H1 (cell line): Measurements from ENCODE around the gene CHST9. TPM values are rescaled to one million over a fixed set of nuclear protein-coding genes. Genes with fewer than 3 reads are reported as not detected.

Experiments used
- CTCF ChIA-PET: fragments of 300-600 bp; sonication (Branson Sonifier 250); formaldehyde crosslinking; loops from one replicate; lab custom pipeline; 2021; ENCODE audit not compliant: partially characterized antibody; lab: Charles Lee
- POLR2A ChIA-PET: fragments of 300-600 bp; sonication (Branson Sonifier 250); formaldehyde crosslinking; loops from one replicate; lab custom pipeline; 2021; ENCODE audit warnings: inconsistent platforms; ENCODE audit not compliant: partially characterized antibody; lab: Charles Lee
- DNase-seq, 2 experiments: peaks; one replicate each; pipeline versions ENCODE4 v3.0.0 to v3.0.0-alpha.2; 2010 to 2022; ENCODE audit warnings: low spot score in 2 of 2, low read depth in 1 of 2, mixed read lengths in 1 of 2
- FAIRE-seq: peaks from 2 replicates; lab custom pipeline; 2011; peaks lifted over from hg19 to GRCh38; lab: Jason Lieb, UNC
- H2AFZ ChIP-seq: 2 replicates; pipeline ENCODE4 v1.8.1; 2012; ENCODE audit warnings: low read length, inconsistent platforms
- H2AK5ac ChIP-seq: 2 replicates; pipeline ENCODE4 v1.6.1; 2013; ENCODE audit warnings: low read depth, low read length
- H2BK120ac ChIP-seq: replicated peaks from 2 replicates; pipeline ENCODE3; 2013; ENCODE audit warnings: low read depth, low read length, inconsistent platforms
- H2BK12ac ChIP-seq: 2 replicates; pipeline ENCODE4 v1.6.1; 2013; ENCODE audit warnings: low read depth, low read length
- H2BK15ac ChIP-seq: 2 replicates; pipeline ENCODE4 v1.6.1; 2013; ENCODE audit warnings: low read length
- H2BK20ac ChIP-seq: 2 replicates; pipeline ENCODE4 v1.6.1; 2013; ENCODE audit warnings: low read length
- H2BK5ac ChIP-seq: 2 replicates; pipeline ENCODE4 v1.6.1; 2013; ENCODE audit warnings: low read depth, low read length
- H3K14ac ChIP-seq: 2 replicates; pipeline ENCODE4 v1.6.1; 2013; ENCODE audit warnings: inconsistent platforms; ENCODE audit not compliant: insufficient read length
- H3K18ac ChIP-seq: 2 replicates; pipeline ENCODE4 v1.6.1; 2013; ENCODE audit warnings: low read length; ENCODE audit errors: extremely low read depth
- H3K23ac ChIP-seq: 2 replicates; pipeline ENCODE4 v1.6.1; 2013; ENCODE audit warnings: inconsistent platforms; ENCODE audit not compliant: insufficient read length
- H3K23me2 ChIP-seq: 2 replicates; pipeline ENCODE4 v1.6.1; 2013; ENCODE audit warnings: low read depth, low read length
- H3K27ac ChIP-seq: 2 replicates; pipeline ENCODE4 v1.6.1; 2011; ENCODE audit warnings: low read depth, low read length, inconsistent platforms
- H3K27me3 ChIP-seq, 4 experiments: replicated peaks in 1 of 4; 1 replicate in 1 of 4; 2 replicates in 3 of 4; pipeline versions ENCODE4 v1.6.1 to v1.8.1; 2011 to 2013; ENCODE audit warnings: low read length in 3 of 4, mild to moderate bottlenecking in 3 of 4, inconsistent platforms in 2 of 4, mixed read lengths in 2 of 4, moderate library complexity in 1 of 4; ENCODE audit not compliant: control insufficient read depth in 3 of 4, insufficient read depth in 3 of 4; ENCODE audit errors: extremely low read depth in 1 of 4
- H3K36me3 ChIP-seq, 4 experiments: 2 replicates each; pipeline versions ENCODE4 v1.6.1 to v1.8.1; 2011 to 2013; ENCODE audit warnings: mild to moderate bottlenecking in 4 of 4, low read length in 3 of 4, moderate library complexity in 2 of 4, control low read depth in 1 of 4, inconsistent platforms in 1 of 4; ENCODE audit not compliant: insufficient read depth in 4 of 4, control insufficient read depth in 2 of 4
- H3K4ac ChIP-seq: replicated peaks from 2 replicates; pipeline ENCODE3; 2013; ENCODE audit warnings: low read length, low read depth, mixed read lengths, inconsistent platforms; ENCODE audit not compliant: insufficient read length
- H3K4me1 ChIP-seq, 4 experiments: replicated peaks in 1 of 4; 1 replicate in 1 of 4; 2 replicates in 3 of 4; pipeline versions ENCODE4 v1.6.1 to v1.8.1; 2011 to 2013; ENCODE audit warnings: low read length in 3 of 4, inconsistent platforms in 2 of 4, mixed read lengths in 1 of 4; ENCODE audit not compliant: insufficient read depth in 4 of 4, control insufficient read depth in 3 of 4
- H3K4me2 ChIP-seq, 2 experiments: 2 replicates each; pipeline versions ENCODE4 v1.6.1 to v1.8.1; 2011 to 2013; ENCODE audit warnings: low read depth in 2 of 2, low read length in 2 of 2, control low read depth in 1 of 2, inconsistent platforms in 1 of 2, mild to moderate bottlenecking in 1 of 2; ENCODE audit not compliant: insufficient read depth in 1 of 2
- H3K4me3 ChIP-seq, 4 experiments: fragments of 200-600, 300-600 bp in 1 of 4; sonication (generic), shearing (Covaris generic), sonication (Bioruptor Twin) in 1 of 4; 2 replicates each; pipeline versions ENCODE4 v1.5.1 to v1.8.1; 2011 to 2016; ENCODE audit warnings: low read length in 4 of 4, low read depth in 3 of 4, control low read depth in 2 of 4, inconsistent platforms in 2 of 4, mild to moderate bottlenecking in 2 of 4, mixed read lengths in 1 of 4, moderate library complexity in 1 of 4; ENCODE audit not compliant: insufficient read depth in 2 of 4; ENCODE audit errors: extremely low read depth in 1 of 4
- H3K56ac ChIP-seq: replicated peaks from 2 replicates; pipeline ENCODE3; 2013; ENCODE audit warnings: low read depth, mild to moderate bottlenecking, mixed read lengths, low read length, inconsistent platforms; ENCODE audit not compliant: insufficient read length
- H3K79me1 ChIP-seq: 2 replicates; pipeline ENCODE4 v1.6.1; 2013; ENCODE audit warnings: low read depth, low read length, control low read depth
- H3K79me2 ChIP-seq, 2 experiments: 2 replicates each; pipeline versions ENCODE4 v1.6.1 to v1.8.1; 2012 to 2013; ENCODE audit warnings: low read length in 2 of 2, mild to moderate bottlenecking in 2 of 2, inconsistent platforms in 1 of 2; ENCODE audit not compliant: insufficient read depth in 2 of 2, control insufficient read depth in 1 of 2
- H3K9ac ChIP-seq, 4 experiments: replicated peaks in 1 of 4; 1 replicate in 1 of 4; 2 replicates in 3 of 4; pipeline versions ENCODE4 v1.6.1 to v1.8.1; 2011 to 2013; ENCODE audit warnings: low read depth in 3 of 4, low read length in 3 of 4, control low read depth in 2 of 4, mild to moderate bottlenecking in 2 of 4, moderate library complexity in 2 of 4, inconsistent platforms in 1 of 4; ENCODE audit errors: extremely low read depth in 1 of 4
- H3K9me3 ChIP-seq, 2 experiments: 2 replicates each; pipeline versions ENCODE4 v1.6.1 to v1.8.1; 2012 to 2013; ENCODE audit warnings: mild to moderate bottlenecking in 2 of 2, moderate library complexity in 2 of 2, control low read depth in 1 of 2, inconsistent platforms in 1 of 2, low read depth in 1 of 2, low read length in 1 of 2, mixed read lengths in 1 of 2; ENCODE audit not compliant: insufficient read depth in 2 of 2
- H4K20me1 ChIP-seq, 2 experiments: replicated peaks in 1 of 2; 2 replicates each; pipeline versions ENCODE3 to v1.8.1; 2011 to 2013; ENCODE audit warnings: inconsistent platforms in 2 of 2, low read length in 2 of 2, mild to moderate bottlenecking in 1 of 2; ENCODE audit not compliant: insufficient read depth in 2 of 2, control insufficient read depth in 1 of 2
- H4K5ac ChIP-seq: 2 replicates; pipeline ENCODE4 v1.6.1; 2013; ENCODE audit warnings: low read length, low read depth, mixed read lengths, inconsistent platforms; ENCODE audit not compliant: insufficient read length
- H4K8ac ChIP-seq: 2 replicates; pipeline ENCODE4 v1.8.0; 2013; ENCODE audit warnings: mild to moderate bottlenecking, moderate library complexity, low read length, inconsistent platforms; ENCODE audit not compliant: insufficient read depth; ENCODE audit errors: extremely low read depth
- H4K91ac ChIP-seq: replicated peaks from 2 replicates; pipeline ENCODE3; 2013; ENCODE audit warnings: low read length, mixed read lengths, inconsistent platforms; ENCODE audit not compliant: insufficient read length
- RBBP5 ChIP-seq: IDR thresholded peaks from 2 replicates; pipeline ENCODE4 v1.7.1; 2012; ENCODE audit warnings: low read depth, mild to moderate bottlenecking, inconsistent platforms, low read length, moderate library complexity, borderline replicate concordance
- WGBS, 2 experiments: shearing (Covaris generic) in 1 of 2; methylation state at CpG; one replicate each; pipeline versions ENCODE4 v1.1.6 to v1.1.7; 2013 to 2015; ENCODE audit warnings: low lambda C conversion rate in 2 of 2, mixed read lengths in 2 of 2, inconsistent platforms in 1 of 2, low coverage in 1 of 2, missing lambda C conversion rate in 1 of 2; ENCODE audit not compliant: insufficient replicate concordance in 2 of 2, insufficient coverage in 1 of 2, insufficient read length in 1 of 2; ENCODE audit errors: extremely low coverage in 1 of 2, missing lambda C conversion rate in 1 of 2; 5-methylcytosine and 5-hydroxymethylcytosine counted together
- polyA plus RNA-seq, 7 experiments: library from polyadenylated mRNA; depleted of rRNA in 3 of 7; stranded (reverse) in 5 of 7; unstranded in 2 of 7; fragments of >200 nt in 5 of 7; fragments of 200-250 nt in 2 of 7; gene quantifications; 1 replicate in 5 of 7; 2 replicates in 1 of 7; 4 replicates in 1 of 7; pipeline versions ENCODE4 v1.2.1 to v1.2.3, GENCODE V29; 2011 to 2013; ENCODE audit warnings: missing spikeins in 2 of 7, mixed read lengths in 2 of 7
- total RNA-seq: library from RNA; stranded (reverse); fragmentation: NEBNext Ultra II Directional; extraction: Animal tissue kit (Norgen Biotek cat#: 25700); gene quantifications from 2 replicates; pipeline ENCODE4 v1.2.1, GENCODE V29; 2021
- TF ChIP-seq, protein P1 (sequence below), 3 experiments: IDR thresholded peaks; 1 replicate in 2 of 3; 2 replicates in 1 of 3; pipeline versions ENCODE4 v1.5.1 to v1.6.1; 2011; ENCODE audit warnings: low read length in 3 of 3, mild to moderate bottlenecking in 3 of 3, inconsistent platforms in 2 of 3, low read depth in 1 of 3, moderate library complexity in 1 of 3; ENCODE audit not compliant: insufficient read depth in 1 of 3; ENCODE audit errors: control extremely low read depth in 1 of 3

Gene CHST9
- total and polyA plus RNA-seq, 2 of the 8 experiments (the other 6 are each of a cell fraction or from before 2014, with no cell fraction given) = 3.2 to 24.3 TPM

DNA sequence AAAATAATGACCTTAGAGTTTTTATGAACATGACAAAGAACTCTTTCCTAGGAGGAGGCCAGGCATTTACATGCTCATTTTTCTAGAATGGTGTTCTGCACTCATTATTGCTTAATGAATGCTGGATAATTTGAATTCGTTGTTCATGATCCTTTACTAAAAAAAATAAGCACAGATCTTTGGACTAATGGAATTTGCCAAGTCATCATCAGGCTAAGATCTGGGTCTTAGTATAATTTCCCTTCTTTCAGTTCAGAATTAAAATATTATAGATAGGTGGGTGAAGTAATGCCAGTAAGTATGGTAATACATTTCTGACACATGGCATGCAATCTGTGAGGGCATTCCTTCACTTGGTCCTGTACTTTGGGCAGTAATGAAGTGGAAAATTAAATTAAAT, 175.8 kb downstream of the CHST9 start:
- H3K9me3 ChIP-seq = no peaks in the 10 kb centered on the region
- H3K23ac ChIP-seq = no peak overlapping the region
- DNase-seq = no peak
- H4K91ac ChIP-seq = no peak overlapping the region
- no peaks in the 10 kb centered on the region for H4K20me1 ChIP-seq
- no peak overlapping the region for H4K8ac ChIP-seq
- POLR2A ChIA-PET = no interaction called here
- no peak overlapping the region for H2BK20ac ChIP-seq
- no peaks in the 10 kb centered on the region for H3K23me2 ChIP-seq
- no peak overlapping the region for H2BK120ac ChIP-seq
- no peaks in the 10 kb centered on the region for H3K27me3 ChIP-seq
- H3K14ac ChIP-seq = no peak overlapping the region
- H3K4me2 ChIP-seq = no peak overlapping the region
- H3K9ac ChIP-seq = no peak overlapping the region
- H3K4me1 ChIP-seq = no peaks in the 10 kb centered on the region
- no peak overlapping the region for H2BK5ac ChIP-seq
- no peak overlapping the region for H2AK5ac ChIP-seq
- H3K79me2 ChIP-seq = no peaks in the 10 kb centered on the region
- H4K5ac ChIP-seq = no peak overlapping the region
- no peak overlapping the region for H3K56ac ChIP-seq
- WGBS, 2 experiments = 83% methylated on average over 1 of the region's 1 CpG; no CpG with 5 or more reads in 1 of the 2 experiments
- no peak overlapping the region for H2BK15ac ChIP-seq
- H2AFZ ChIP-seq = no peak overlapping the region
- no peak for TF ChIP-seq RBBP5
- TF ChIP-seq, protein P1, sequence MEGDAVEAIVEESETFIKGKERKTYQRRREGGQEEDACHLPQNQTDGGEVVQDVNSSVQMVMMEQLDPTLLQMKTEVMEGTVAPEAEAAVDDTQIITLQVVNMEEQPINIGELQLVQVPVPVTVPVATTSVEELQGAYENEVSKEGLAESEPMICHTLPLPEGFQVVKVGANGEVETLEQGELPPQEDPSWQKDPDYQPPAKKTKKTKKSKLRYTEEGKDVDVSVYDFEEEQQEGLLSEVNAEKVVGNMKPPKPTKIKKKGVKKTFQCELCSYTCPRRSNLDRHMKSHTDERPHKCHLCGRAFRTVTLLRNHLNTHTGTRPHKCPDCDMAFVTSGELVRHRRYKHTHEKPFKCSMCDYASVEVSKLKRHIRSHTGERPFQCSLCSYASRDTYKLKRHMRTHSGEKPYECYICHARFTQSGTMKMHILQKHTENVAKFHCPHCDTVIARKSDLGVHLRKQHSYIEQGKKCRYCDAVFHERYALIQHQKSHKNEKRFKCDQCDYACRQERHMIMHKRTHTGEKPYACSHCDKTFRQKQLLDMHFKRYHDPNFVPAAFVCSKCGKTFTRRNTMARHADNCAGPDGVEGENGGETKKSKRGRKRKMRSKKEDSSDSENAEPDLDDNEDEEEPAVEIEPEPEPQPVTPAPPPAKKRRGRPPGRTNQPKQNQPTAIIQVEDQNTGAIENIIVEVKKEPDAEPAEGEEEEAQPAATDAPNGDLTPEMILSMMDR (IDR thresholded peaks at IDR 0.05; ENCODE audit: control extremely low read depth in 1 of 3, insufficient read depth in 1 of 3, low read depth in 1 of 3, low read length in 3 of 3) = no peak
- H3K27ac ChIP-seq = no peak overlapping the region
- H3K36me3 ChIP-seq = no peaks in the 10 kb centered on the region
- no peak overlapping the region for H3K18ac ChIP-seq
- H2BK12ac ChIP-seq = no peak overlapping the region
- no peak overlapping the region for H3K4ac ChIP-seq
- no peaks in the 10 kb centered on the region; the same call in 1 of the 2 replicates for H3K79me1 ChIP-seq
- CTCF ChIA-PET = no interaction called here
- H3K4me3 ChIP-seq = no peak overlapping the region
- FAIRE-seq = no peak
